Measurements from ENCODE around the gene NDUFS5. TPM values are rescaled to one million over a fixed set of nuclear protein-coding genes. Genes with fewer than 3 reads are reported as not detected.
"Not testable (repeated sequence)": the region's sequence is repeated elsewhere in the genome, so short reads cannot be mapped to it uniquely, and the experiment has no call there.

The NDUFS5 gene
- total RNA-seq, result 534 TPM

- H3K36me3 ChIP-seq, result peaks cover 0 to 29% of the 10 kb centered on the region in 2 donors
- H3K4me3 ChIP-seq, result peak within 1 kb of the TSS; percentile 61 to 63
- H3K4me1 ChIP-seq, result peaks cover 13% of the 10 kb centered on the region
- H3K27me3 ChIP-seq, result no peaks in the 10 kb centered on the region
- intact Hi-C loops (cut with DNase I), result loop anchor here (10.0 kb wide), 1 partner anchor 59 kb away; no protein-coding TSS in a partner anchor
- peak within 1 kb of the TSS; percentile 85 for H3K27ac ChIP-seq
- peak in 1 of 2 donors; percentile 93 for DNase-seq (ENCODE audit: extremely low spot score in 2 of 2)
- TF ChIP-seq POLR2AphosphoS5 (IDR thresholded peaks at IDR 0.05; ENCODE audit: insufficient read depth in 1 of 2, low read depth in 1 of 2) (peak; percentile 51 to 97), CTCF (IDR thresholded peaks at IDR 0.05) (no peak), POLR2A (IDR thresholded peaks at IDR 0.05) (peak in 1 of 2 donors; percentile 87)
- H3K9me3 ChIP-seq, result no peaks in the 10 kb centered on the region
Observed at GRCh38 chr1:39026051-39026865, at the start of gene NDUFS5. Gene NDUFS5 (plus strand): TSS chr1:39026350. CDS start chr1:39028725, 2,375 bp downstream.

GRCh38 chr1:38977399-38978244, 48.5 kb upstream of the NDUFS5 start:
- H3K27me3 ChIP-seq; H3K4me1 ChIP-seq; intact Hi-C loops (cut with DNase I); DNase-seq (ENCODE audit: extremely low spot score in 2 of 2); H3K36me3 ChIP-seq; H3K27ac ChIP-seq; H3K9me3 ChIP-seq; H3K4me3 ChIP-seq: not testable (repeated sequence)

GRCh38 chr1:38978245-38978542, 48.0 kb upstream of the NDUFS5 start:
- H3K4me3 ChIP-seq, H3K9me3 ChIP-seq: not testable (repeated sequence)

GRCh38 chr1:38979380-38979779, 46.8 kb upstream of the NDUFS5 start:
- H3K36me3 ChIP-seq; H3K27me3 ChIP-seq; H3K27ac ChIP-seq; DNase-seq (ENCODE audit: extremely low spot score in 2 of 2); H3K4me1 ChIP-seq; H3K4me3 ChIP-seq; intact Hi-C loops (cut with DNase I); H3K9me3 ChIP-seq: not testable (repeated sequence)

More at GRCh38 chr1:38978245-38978542, 48.0 kb upstream of the NDUFS5 start:
- H3K27ac ChIP-seq; H3K4me1 ChIP-seq; intact Hi-C loops (cut with DNase I); H3K36me3 ChIP-seq; H3K27me3 ChIP-seq; DNase-seq (ENCODE audit: extremely low spot score in 2 of 2): not testable (repeated sequence)

- no peak for DNase-seq (ENCODE audit: extremely low spot score in 2 of 2)
- no peaks in the 10 kb centered on the region for H3K9me3 ChIP-seq
- H3K27ac ChIP-seq, result peak overlapping the region; percentile 94
- no peaks in the 10 kb centered on the region for H3K36me3 ChIP-seq
- H3K4me1 ChIP-seq, result peaks cover 32% of the 10 kb centered on the region
- TF ChIP-seq POLR2AphosphoS5 (IDR thresholded peaks at IDR 0.05; ENCODE audit: insufficient read depth in 1 of 2, low read depth in 1 of 2), result no peak
- H3K4me3 ChIP-seq, result no peak overlapping the region
- intact Hi-C loops (cut with DNase I), result no loop called here
- H3K27me3 ChIP-seq, result no peaks in the 10 kb centered on the region
Observed at GRCh38 chr1:38989979-38990378, 36.2 kb upstream of the NDUFS5 start.

GRCh38 chr1:38990386-38990737, 35.8 kb upstream of the NDUFS5 start:
- peaks cover 36% of the 10 kb centered on the region for H3K4me1 ChIP-seq
- no peaks in the 10 kb centered on the region for H3K27me3 ChIP-seq
- intact Hi-C loops (cut with DNase I), result no loop called here
- H3K36me3 ChIP-seq, result no peaks in the 10 kb centered on the region
- peak overlapping the region; percentile 94 for H3K27ac ChIP-seq
- TF ChIP-seq POLR2AphosphoS5 (IDR thresholded peaks at IDR 0.05; ENCODE audit: insufficient read depth in 1 of 2, low read depth in 1 of 2), result no peak
- TF ChIP-seq CTCF (IDR thresholded peaks at IDR 0.05), result no peak
- TF ChIP-seq POLR2A (IDR thresholded peaks at IDR 0.05), result no peak
- H3K4me3 ChIP-seq, result peak overlapping the region; percentile 99
- no peak for DNase-seq (ENCODE audit: extremely low spot score in 2 of 2)
- H3K9me3 ChIP-seq, result no peaks in the 10 kb centered on the region
